K562 (cell line): ENCODE measurements around the gene ORAI3. TPM values are rescaled to one million over a fixed set of nuclear protein-coding genes. Genes with fewer than 3 reads are reported as not detected.

Experiments
- ATAC-seq: fragments of 200-7000 bp; cut with Tn5 transposase; 3 replicates; pipeline ENCODE4 v1.9.1; 2020; ENCODE audit warnings: moderate library complexity
- BruUV-seq: library from RNA; stranded (reverse); fragments of 400-500 nt; replicated peaks from 2 replicates; lab custom pipeline; 2021; lab: Mats Ljungman, UMichigan
- CTCF ChIA-PET: fragments of 300-600 bp; formaldehyde crosslinking; extraction: SDS; loops from one replicate; lab custom pipeline; 2021; ENCODE audit warnings: low intra/inter-chr PET ratio; lab: Yijun Ruan, JAX
- POLR2A ChIA-PET: fragments of 300-600, 350-650 bp; sonication (Branson Sonifier 250); formaldehyde crosslinking; extraction: SDS; loops from one replicate; lab custom pipeline; 2021; ENCODE audit warnings: antibody characterized with exemption, inconsistent platforms; lab: Yijun Ruan, JAX
- DNase-seq, 4 experiments: peaks; one replicate each; pipeline versions ENCODE4 v3.0.0 to v3.0.0-alpha.2; 2011 to 2018; ENCODE audit warnings: low spot score in 3 of 4, mixed read lengths in 3 of 4; ENCODE audit errors: extremely low read depth in 1 of 4
- FAIRE-seq: peaks from 2 replicates; lab custom pipeline; 2011; peaks lifted over from hg19 to GRCh38; lab: Jason Lieb, UNC
- H2AFZ ChIP-seq: 2 replicates; pipeline ENCODE4 v1.6.0; 2011; ENCODE audit warnings: low read depth, low read length, control low read depth, inconsistent platforms
- H3K27ac ChIP-seq: fragments of 200-600 bp; 3 replicates; pipeline ENCODE4 v1.8.0; 2011; ENCODE audit warnings: low read depth, mild to moderate bottlenecking, control low read depth, inconsistent platforms, low read length, moderate library complexity, mixed read lengths; ENCODE audit errors: extremely low read depth
- H3K27me3 ChIP-seq, 2 experiments: fragments of 300-600 bp in 1 of 2; 2 replicates in 1 of 2; 3 replicates in 1 of 2; pipeline versions ENCODE4 v1.6.0 to v1.8.0; 2011; ENCODE audit warnings: inconsistent platforms in 2 of 2, low read length in 2 of 2, mild to moderate bottlenecking in 1 of 2, mixed read lengths in 1 of 2, moderate library complexity in 1 of 2; ENCODE audit not compliant: control insufficient read depth in 2 of 2, insufficient read depth in 2 of 2
- H3K36me3 ChIP-seq: fragments of 300-600 bp; 3 replicates; pipeline ENCODE4 v1.8.0; 2011; ENCODE audit warnings: mild to moderate bottlenecking, low read length, inconsistent platforms; ENCODE audit not compliant: control insufficient read depth, insufficient read depth
- H3K4me1 ChIP-seq, 2 experiments: fragments of 200-600 bp in 1 of 2; replicated peaks in 1 of 2; 2 replicates in 1 of 2; 3 replicates in 1 of 2; pipeline versions ENCODE4 v1.5.1 to v1.8.0; 2011; ENCODE audit warnings: inconsistent platforms in 2 of 2, low read length in 2 of 2, mild to moderate bottlenecking in 1 of 2, mixed read lengths in 1 of 2, moderate library complexity in 1 of 2; ENCODE audit not compliant: control insufficient read depth in 2 of 2, insufficient read depth in 2 of 2
- H3K4me2 ChIP-seq: 2 replicates; pipeline ENCODE4 v1.6.1; 2011; ENCODE audit warnings: low read length, control low read depth, inconsistent platforms, mixed read lengths; ENCODE audit not compliant: insufficient read depth
- H3K4me3 ChIP-seq: fragments of 200-600 bp; sonication (generic), shearing (Covaris generic); 2 replicates; pipeline ENCODE4 v1.5.1; 2016; ENCODE audit warnings: control low read depth, inconsistent platforms
- H3K79me2 ChIP-seq: fragments of 200-600 bp; 3 replicates; pipeline ENCODE4 v1.8.0; 2011; ENCODE audit warnings: low read length, inconsistent platforms; ENCODE audit not compliant: control insufficient read depth, insufficient read depth
- H3K9ac ChIP-seq, 2 experiments: 2 replicates each; pipeline versions ENCODE4 v1.6.0 to v1.6.1; 2011; ENCODE audit warnings: low read depth in 2 of 2, low read length in 2 of 2, control low read depth in 1 of 2, inconsistent platforms in 1 of 2, mild to moderate bottlenecking in 1 of 2, mixed read lengths in 1 of 2; ENCODE audit not compliant: insufficient read depth in 1 of 2
- H3K9me1 ChIP-seq: one replicate; pipeline ENCODE4 v1.6.0; 2011; ENCODE audit warnings: inconsistent platforms, mild to moderate bottlenecking, low read length, moderate library complexity; ENCODE audit not compliant: control insufficient read depth, insufficient read depth
- H3K9me3 ChIP-seq: replicated peaks from 2 replicates; pipeline ENCODE4 v1.5.1; 2011; ENCODE audit warnings: low read depth, low read length, inconsistent platforms; ENCODE audit not compliant: control insufficient read depth, insufficient read depth
- H4K20me1 ChIP-seq: replicated peaks from 2 replicates; pipeline ENCODE4 v1.6.1; 2011; ENCODE audit warnings: low read length, inconsistent platforms, mixed read lengths; ENCODE audit not compliant: control insufficient read depth, insufficient read depth
- DDX20 ChIP-seq: fragments of 450-650 bp; IDR thresholded peaks from 2 replicates; pipeline ENCODE4 v1.6.1; 2016; ENCODE audit warnings: missing genetic modification characterization, low read depth, mild to moderate bottlenecking, missing compliant biosample characterization, moderate library complexity
- EP400 ChIP-seq: fragments of 450-650 bp; IDR thresholded peaks from 2 replicates; pipeline ENCODE4 v1.6.1; 2017; ENCODE audit warnings: antibody characterized with exemption, mild to moderate bottlenecking, moderate library complexity
- KDM2B ChIP-seq: fragments of 250-450 bp; sonication (Bioruptor Pico); IDR thresholded peaks from 2 replicates; pipeline ENCODE4 v1.8.0; 2021; ENCODE audit warnings: mild to moderate bottlenecking, moderate library complexity
- PTRF ChIP-seq: fragments of 450-650 bp; IDR thresholded peaks from 2 replicates; pipeline ENCODE4 v1.6.1; 2016; ENCODE audit warnings: mild to moderate bottlenecking, missing genetic modification characterization, missing compliant biosample characterization
- ZNF609 ChIP-seq: sonication (generic); formaldehyde crosslinking; IDR thresholded peaks from 2 replicates; pipeline ENCODE4 v1.8.1; 2023; ENCODE audit warnings: missing genetic modification reagents, mild to moderate bottlenecking, borderline replicate concordance
- WGBS: fragments of 100-300 bp; shearing (Covaris generic); methylation state at CpG from one replicate; pipeline ENCODE4 v1.1.6; 2016; ENCODE audit warnings: low coverage, mixed read lengths; ENCODE audit not compliant: insufficient coverage; ENCODE audit errors: missing lambda C conversion rate; 5-methylcytosine and 5-hydroxymethylcytosine counted together
- in situ Hi-C: fragments of 300-500 bp; cut with MboI; formaldehyde crosslinking; loops from 4 replicates; pipeline ENCODE4 v1.15.0; 2018; ENCODE audit warnings: inconsistent platforms, mixed read lengths
- intact Hi-C: fragments of 100-400 bp; cut with micrococcal nuclease; formaldehyde crosslinking; loops from 2 replicates; pipeline ENCODE4 v1.14.2; 2022
- polyA plus RNA-seq, 8 experiments: library from polyadenylated mRNA; depleted of rRNA in 4 of 8; stranded (reverse) in 5 of 8; unstranded in 3 of 8; fragments of >200 nt; fragmentation: Nextera tagmentation in 2 of 8; fragmentation: Illumina TruSeq in 1 of 8; extraction: Ambion mirVana in 2 of 8; extraction: Trizol in 1 of 8; gene quantifications; 2 replicates each; pipeline versions ENCODE4 v1.2.1 to v1.2.3, GENCODE V29; 2011 to 2014; ENCODE audit warnings: inconsistent platforms in 1 of 8, missing spikeins in 1 of 8
- total RNA-seq, 7 experiments: library from RNA; depleted of rRNA in 6 of 7; stranded (reverse); fragments of >200 nt in 6 of 7; fragmentation: Illumina TruSeq in 2 of 7; extraction: Trizol in 2 of 7; gene quantifications; 2 replicates each; pipeline versions ENCODE4 v1.2.1 to v1.2.3, GENCODE V29; 2011 to 2021; ENCODE audit warnings: low replicate concordance in 1 of 7

The ORAI3 gene
- total and polyA plus RNA-seq, 9 of the 15 experiments (the other 6 are each of a cell fraction or from before 2014, with no cell fraction given): 4.9 to 23.3 (median 14.1) TPM

DNA sequence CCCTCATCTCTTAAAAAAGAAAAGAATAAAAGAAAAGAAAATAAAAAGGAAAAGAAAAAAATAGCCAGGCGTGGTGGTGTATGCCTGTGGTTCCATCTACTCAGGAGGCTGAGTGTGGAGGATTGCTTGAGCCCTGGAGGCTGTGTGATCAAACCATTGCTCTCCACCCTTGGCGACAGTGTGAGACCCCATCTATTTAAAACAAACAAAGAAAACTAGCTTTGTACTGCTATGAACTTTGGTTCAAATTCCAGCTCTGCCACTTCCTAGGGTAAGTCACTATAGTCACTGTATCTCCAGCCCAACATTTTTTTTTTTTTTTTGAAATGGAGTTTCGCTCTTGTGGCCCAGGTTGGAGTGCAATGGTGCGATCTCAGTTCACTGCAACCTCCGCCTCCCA is 48.3 kb upstream of the ORAI3 start:
- Histone ChIP-seq H4K20me1 (no peaks in the 10 kb centered on the region), H3K27me3 (no peaks in the 10 kb centered on the region), H3K27ac (no peak overlapping the region), H3K36me3 (no peaks in the 10 kb centered on the region; the same call in 2 of the 3 replicates), H3K9me3 (no peaks in the 10 kb centered on the region), H3K79me2 (no peaks in the 10 kb centered on the region), H3K4me3 (no peak overlapping the region), H3K4me2 (no peak overlapping the region), H3K4me1 (peaks cover 36 to 50% of the 10 kb centered on the region in 2 experiments), H3K9me1 (no peaks in the 10 kb centered on the region), H3K9ac (no peak overlapping the region), H2AFZ (no peak overlapping the region)
- intact Hi-C loops (no loop called here), in situ Hi-C loops (loop anchor here (10.0 kb wide), 1 partner anchor 56 kb away; no protein-coding TSS in a partner anchor)
- POLR2A ChIA-PET: interaction anchor here (0.6 to 1.3 kb wide), 4 partner anchors 26 to 343 kb away, joined by 3 read pairs; no protein-coding TSS in a partner anchor
- DNase-seq: no peak
- no peak for TF ChIP-seq DDX20 (tag)
- no peak for TF ChIP-seq ZNF609
- no peak for TF ChIP-seq PTRF (tag)
- no peak for TF ChIP-seq EP400
- TF ChIP-seq KDM2B (CRISPR knock-in tag): no peak
- WGBS: 94% methylated on average over 4 of the region's 5 CpGs
- FAIRE-seq: no peak
- CTCF ChIA-PET: interaction anchor here (1.4 kb wide), 1 partner anchor 56 kb away, joined by 3 read pairs; no protein-coding TSS in a partner anchor
- no peak for ATAC-seq
- BruUV-seq: no TSS peak
